Endothelial cell of umbilical vein (primary cell): Measurements from ENCODE around the gene PRSS56. TPM values are rescaled to one million over a fixed set of nuclear protein-coding genes. Genes with fewer than 3 reads are reported as not detected.

ENCODE experiments used
- BruUV-seq: library from RNA; stranded (reverse); fragments of 400-500 nt; replicated peaks from 2 replicates; lab custom pipeline; 2021; lab: Mats Ljungman, UMichigan
- CTCF ChIA-PET: fragments of 300-600, 350-600 bp; sonication (Branson Sonifier 250); formaldehyde crosslinking; loops from one replicate; lab custom pipeline; 2021; ENCODE audit warnings: antibody characterized with exemption, inconsistent platforms; lab: Charles Lee
- POLR2A ChIA-PET: fragments of 300-600, 350-600 bp; sonication (Branson Sonifier 250); formaldehyde crosslinking; loops from one replicate; lab custom pipeline; 2021; ENCODE audit warnings: antibody characterized with exemption, inconsistent platforms; lab: Charles Lee
- DNase-seq: peaks from one replicate; pipeline ENCODE4 v3.0.0-alpha.2; 2011; ENCODE audit warnings: low read depth, low spot score
- FAIRE-seq: peaks from 2 replicates; lab custom pipeline; 2011; peaks lifted over from hg19 to GRCh38; lab: Jason Lieb, UNC
- H2AFZ ChIP-seq: 2 replicates; pipeline ENCODE4 v1.6.0; 2012; ENCODE audit warnings: low read depth, low read length, control low read depth, inconsistent platforms
- H3K27ac ChIP-seq: 2 replicates; pipeline ENCODE4 v1.5.1; 2011; ENCODE audit warnings: low read depth, mild to moderate bottlenecking, control low read depth, low read length, moderate library complexity; ENCODE audit not compliant: insufficient read depth
- H3K27me3 ChIP-seq, 2 experiments: 2 replicates each; pipeline versions ENCODE4 v1.6.0 to v1.6.1; 2011; ENCODE audit warnings: low read length in 2 of 2, mixed read lengths in 1 of 2; ENCODE audit not compliant: control insufficient read depth in 2 of 2, insufficient read depth in 2 of 2
- H3K36me3 ChIP-seq, 2 experiments: 2 replicates in 1 of 2; 3 replicates in 1 of 2; pipeline ENCODE4 v1.5.1; 2011; ENCODE audit warnings: low read length in 2 of 2, mild to moderate bottlenecking in 1 of 2, moderate library complexity in 1 of 2; ENCODE audit not compliant: control insufficient read depth in 2 of 2, insufficient read depth in 2 of 2; ENCODE audit errors: extremely low read depth in 1 of 2
- H3K4me1 ChIP-seq: 3 replicates; pipeline ENCODE4 v1.5.1; 2011; ENCODE audit warnings: mild to moderate bottlenecking, low read length; ENCODE audit not compliant: control insufficient read depth, insufficient read depth; ENCODE audit errors: extremely low read depth
- H3K4me2 ChIP-seq: 2 replicates; pipeline ENCODE4 v1.6.1; 2011; ENCODE audit warnings: low read length, control low read depth, mixed read lengths; ENCODE audit not compliant: insufficient read depth
- H3K4me3 ChIP-seq, 3 experiments: fragments of 200-600 bp in 1 of 3; sonication (generic), shearing (Covaris generic) in 1 of 3; replicated peaks in 1 of 3; 2 replicates each; pipeline ENCODE4 v1.5.1; 2011 to 2016; ENCODE audit warnings: control low read depth in 3 of 3, low read length in 3 of 3, mild to moderate bottlenecking in 2 of 3, inconsistent platforms in 1 of 3, low read depth in 1 of 3, moderate library complexity in 1 of 3; ENCODE audit not compliant: insufficient read depth in 1 of 3
- H3K79me2 ChIP-seq: 2 replicates; pipeline ENCODE4 v1.6.0; 2012; ENCODE audit warnings: low read length, inconsistent platforms; ENCODE audit not compliant: control insufficient read depth, insufficient read depth
- H3K9ac ChIP-seq: replicated peaks from 2 replicates; pipeline ENCODE3; 2011; ENCODE audit warnings: low read length, control low read depth; ENCODE audit not compliant: insufficient read depth; ENCODE audit errors: extremely low read depth
- H3K9me1 ChIP-seq: replicated peaks from 3 replicates; pipeline ENCODE4 v1.6.0; 2011; ENCODE audit warnings: mild to moderate bottlenecking, low read length; ENCODE audit not compliant: control insufficient read depth, insufficient read depth; ENCODE audit errors: extremely low read depth
- H3K9me3 ChIP-seq: replicated peaks from 2 replicates; pipeline ENCODE4 v1.5.1; 2012; ENCODE audit warnings: low read length, inconsistent platforms; ENCODE audit not compliant: control insufficient read depth, insufficient read depth
- H4K20me1 ChIP-seq: replicated peaks from 2 replicates; pipeline ENCODE3; 2011; ENCODE audit warnings: mild to moderate bottlenecking, low read length; ENCODE audit not compliant: control insufficient read depth, insufficient read depth; ENCODE audit errors: extremely low read depth
- CTCF ChIP-seq, 2 donors: IDR thresholded peaks; 1 replicate in 1 of 2; 2 replicates in 1 of 2; pipeline ENCODE4 v1.5.1; 2011; ENCODE audit warnings: low read length in 2 of 2, mild to moderate bottlenecking in 2 of 2, moderate library complexity in 2 of 2, control low read depth in 1 of 2, inconsistent platforms in 1 of 2, low read depth in 1 of 2; ENCODE audit not compliant: insufficient read depth in 1 of 2; ENCODE audit errors: extremely low read depth in 1 of 2
- EZH2 ChIP-seq: IDR thresholded peaks from 2 replicates; pipeline ENCODE4 v1.6.1; 2012; ENCODE audit warnings: borderline replicate concordance, low read depth, mild to moderate bottlenecking, moderate library complexity, low read length, inconsistent platforms; ENCODE audit not compliant: severe bottlenecking
- FOS ChIP-seq: IDR thresholded peaks from 2 replicates; pipeline ENCODE4 v1.6.1; 2011; ENCODE audit warnings: mild to moderate bottlenecking, low read length, moderate library complexity, borderline replicate concordance; ENCODE audit not compliant: insufficient read depth
- GATA2 ChIP-seq: IDR thresholded peaks from 2 replicates; pipeline ENCODE4 v1.7.0; 2011; ENCODE audit warnings: low read depth, mild to moderate bottlenecking, moderate library complexity, mixed read lengths, low read length; ENCODE audit not compliant: insufficient read length, insufficient read depth
- JUN ChIP-seq: IDR thresholded peaks from 2 replicates; pipeline ENCODE4 v1.6.1; 2011; ENCODE audit warnings: borderline replicate concordance, low read depth; ENCODE audit not compliant: insufficient read length, insufficient read depth
- MYC ChIP-seq: IDR thresholded peaks from one replicate; pipeline ENCODE4 v1.6.1; 2011; ENCODE audit warnings: mild to moderate bottlenecking, low read depth, low read length
- POLR2AphosphoS5 ChIP-seq: IDR thresholded peaks from 2 replicates; pipeline ENCODE4 v1.6.1; 2012; ENCODE audit warnings: low read depth, mild to moderate bottlenecking, control low read depth, low read length, moderate library complexity; ENCODE audit not compliant: insufficient read depth
- dilution Hi-C: fragments of 300-500 bp; cut with MboI; formaldehyde crosslinking; loops from one replicate; pipeline ENCODE4 v1.15.0; 2019; ENCODE audit warnings: low sequenced_read_pairs; ENCODE audit not compliant: extremely low pct_ligation_motif_present
- intact Hi-C: fragments of 100-400 bp; cut with micrococcal nuclease; formaldehyde crosslinking; loops from one replicate; pipeline ENCODE4 v1.10.0; 2022
- polyA plus RNA-seq, 4 experiments: library from polyadenylated mRNA; depleted of rRNA in 3 of 4; stranded (reverse) in 3 of 4; unstranded in 1 of 4; fragments of >200 nt; gene quantifications; 2 replicates each; pipeline versions ENCODE4 v1.2.1 to v1.2.3, GENCODE V29; 2011 to 2012; ENCODE audit warnings: missing spikeins in 1 of 4
- total RNA-seq: library from RNA; stranded (reverse); gene quantifications from 2 replicates; pipeline ENCODE4 v1.2.3, GENCODE V29; 2021
- TF ChIP-seq, protein P1 (sequence below): IDR thresholded peaks from 2 replicates; pipeline ENCODE4 v1.6.1; 2011; ENCODE audit not compliant: insufficient read depth, insufficient read length

The PRSS56 gene
- total and polyA plus RNA-seq, 2 donors (not counting 3 experiments of a cell fraction or from before 2014, with no cell fraction given): not detected

GRCh38 chr2:232482301-232483238 is 37.6 kb upstream of the PRSS56 start:
- Histone ChIP-seq H3K27me3 (peaks cover 22 to 33% of the 10 kb centered on the region in 2 experiments), H3K9me3 (no peaks in the 10 kb centered on the region), H3K9ac (no peak overlapping the region), H3K9me1 (no peaks in the 10 kb centered on the region), H3K27ac (no peak overlapping the region), H3K4me2 (no peak overlapping the region), H3K4me3 (no peak overlapping the region), H3K36me3 (no peaks in the 10 kb centered on the region), H4K20me1 (no peaks in the 10 kb centered on the region), H2AFZ (no peak overlapping the region), H3K79me2 (no peaks in the 10 kb centered on the region), H3K4me1 (no peaks in the 10 kb centered on the region)
- no TSS peak for BruUV-seq
- no peak for TF ChIP-seq MYC
- no peak for TF ChIP-seq FOS
- no peak for TF ChIP-seq JUN
- no peak for TF ChIP-seq CTCF (IDR thresholded peaks at IDR 0.05; ENCODE audit: extremely low read depth in 1 of 2, insufficient read depth in 1 of 2, low read depth in 1 of 2, low read length in 2 of 2)
- TF ChIP-seq, protein P1, sequence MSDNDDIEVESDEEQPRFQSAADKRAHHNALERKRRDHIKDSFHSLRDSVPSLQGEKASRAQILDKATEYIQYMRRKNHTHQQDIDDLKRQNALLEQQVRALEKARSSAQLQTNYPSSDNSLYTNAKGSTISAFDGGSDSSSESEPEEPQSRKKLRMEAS: no peak
- no peak for TF ChIP-seq EZH2
- TF ChIP-seq GATA2: no peak
- TF ChIP-seq POLR2AphosphoS5: no peak
- ChIA-PET POLR2A (no interaction called here), CTCF (no interaction called here)
- FAIRE-seq (no peak), DNase-seq (no peak)
- intact Hi-C loops (no loop called here), dilution Hi-C loops (no loop called here)
